Thyroid gland (tissue), 4 donors: Measurements from ENCODE around the gene OR8G1.

Experiments
- POLR2A ChIP-seq, 2 donors: fragments of 450-650 bp; IDR thresholded peaks; one replicate each; pipeline ENCODE4 v1.6.1; 2017; ENCODE audit warnings: antibody characterized with exemption in 2 of 2, mild to moderate bottlenecking in 2 of 2, moderate library complexity in 1 of 2
- TF ChIP-seq, protein P1 (sequence below), 6 experiments: fragments of 200-600 bp in 3 of 6; fragments of 450-650 bp in 3 of 6; sonication (generic) in 3 of 6; IDR thresholded peaks; one replicate each; pipeline ENCODE4 v1.5.1; 2016 to 2019; ENCODE audit warnings: antibody characterized with exemption in 6 of 6, mild to moderate bottlenecking in 2 of 6, inconsistent platforms in 1 of 6, moderate library complexity in 1 of 6

DNA sequence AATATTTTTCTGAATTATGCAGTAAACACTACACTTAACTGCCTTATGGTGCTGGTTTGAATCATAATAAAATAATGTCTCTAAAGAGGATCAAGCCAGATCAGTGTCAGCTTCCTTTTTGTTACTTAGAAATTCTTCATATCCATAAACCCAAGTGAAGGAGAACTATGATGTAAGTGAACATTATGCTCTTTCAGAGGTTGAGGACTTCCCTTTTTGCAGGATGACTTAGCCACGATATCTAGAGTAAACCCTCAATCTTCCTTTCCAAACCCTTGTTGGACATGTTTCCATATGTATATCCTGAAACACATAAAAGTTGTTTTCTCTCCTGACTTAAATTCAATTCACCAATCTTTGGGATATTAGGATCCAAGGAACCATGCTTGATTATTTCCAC lies 53.8 kb downstream of the OR8G1 start:
- TF ChIP-seq, protein P1, sequence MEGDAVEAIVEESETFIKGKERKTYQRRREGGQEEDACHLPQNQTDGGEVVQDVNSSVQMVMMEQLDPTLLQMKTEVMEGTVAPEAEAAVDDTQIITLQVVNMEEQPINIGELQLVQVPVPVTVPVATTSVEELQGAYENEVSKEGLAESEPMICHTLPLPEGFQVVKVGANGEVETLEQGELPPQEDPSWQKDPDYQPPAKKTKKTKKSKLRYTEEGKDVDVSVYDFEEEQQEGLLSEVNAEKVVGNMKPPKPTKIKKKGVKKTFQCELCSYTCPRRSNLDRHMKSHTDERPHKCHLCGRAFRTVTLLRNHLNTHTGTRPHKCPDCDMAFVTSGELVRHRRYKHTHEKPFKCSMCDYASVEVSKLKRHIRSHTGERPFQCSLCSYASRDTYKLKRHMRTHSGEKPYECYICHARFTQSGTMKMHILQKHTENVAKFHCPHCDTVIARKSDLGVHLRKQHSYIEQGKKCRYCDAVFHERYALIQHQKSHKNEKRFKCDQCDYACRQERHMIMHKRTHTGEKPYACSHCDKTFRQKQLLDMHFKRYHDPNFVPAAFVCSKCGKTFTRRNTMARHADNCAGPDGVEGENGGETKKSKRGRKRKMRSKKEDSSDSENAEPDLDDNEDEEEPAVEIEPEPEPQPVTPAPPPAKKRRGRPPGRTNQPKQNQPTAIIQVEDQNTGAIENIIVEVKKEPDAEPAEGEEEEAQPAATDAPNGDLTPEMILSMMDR (IDR thresholded peaks at IDR 0.05): no peak
- TF ChIP-seq POLR2A (IDR thresholded peaks at IDR 0.05): no peak
